GM21528 (cell line): ENCODE results near the gene ANTXR2.
"Not testable (repeated sequence)": the region's sequence is repeated elsewhere in the genome, so short reads cannot be mapped to it uniquely, and the experiment has no call there.

Experiments
- ATAC-seq: cut with Tn5 transposase; IDR thresholded peaks from one replicate; pipeline ENCODE4 v1.9.1; 2021; ENCODE audit warnings: mild to moderate bottlenecking, moderate library complexity; ENCODE audit not compliant: unreplicated experiment, low FRiP score

ANTXR2 gene

DNA sequence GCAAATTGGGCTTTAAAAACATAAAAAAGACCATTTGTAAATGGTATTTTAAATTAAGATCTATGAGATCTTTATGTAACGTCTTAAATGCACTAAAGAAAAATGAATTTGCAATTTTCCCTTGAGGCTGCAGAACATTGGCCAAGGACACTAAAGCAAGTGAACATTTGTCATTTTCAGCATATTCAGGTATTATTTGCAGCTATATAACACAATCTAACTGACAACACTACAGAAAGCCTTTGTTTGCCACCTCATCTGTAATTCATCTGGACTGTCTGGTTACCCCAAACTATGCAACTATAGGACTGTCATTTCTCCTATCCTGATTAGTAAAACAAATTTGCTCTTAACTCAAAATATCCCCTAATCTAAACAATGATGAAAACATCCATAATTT is 74.8 kb downstream of the ANTXR2 start:
- ATAC-seq = no peak

DNA sequence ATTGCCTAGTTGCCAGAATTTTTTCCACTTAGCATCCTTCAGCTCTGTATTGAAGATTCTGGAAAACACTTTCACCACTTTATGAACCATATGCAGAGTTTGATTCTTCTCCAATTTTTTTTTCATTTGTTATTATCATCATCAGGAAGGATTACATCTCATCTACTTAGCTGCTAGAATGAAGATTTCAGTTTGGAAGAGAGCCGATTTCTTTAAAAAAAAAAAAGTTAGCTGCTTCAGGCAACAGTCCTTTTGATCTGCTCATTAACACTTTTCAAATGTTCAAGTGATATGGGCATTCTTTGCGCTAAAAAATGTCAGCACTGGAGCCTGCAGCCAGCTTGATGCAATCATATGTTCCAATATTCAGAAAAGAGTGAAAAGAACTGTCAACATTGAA is 76.2 kb downstream of the ANTXR2 start:
- ATAC-seq = no peak

DNA sequence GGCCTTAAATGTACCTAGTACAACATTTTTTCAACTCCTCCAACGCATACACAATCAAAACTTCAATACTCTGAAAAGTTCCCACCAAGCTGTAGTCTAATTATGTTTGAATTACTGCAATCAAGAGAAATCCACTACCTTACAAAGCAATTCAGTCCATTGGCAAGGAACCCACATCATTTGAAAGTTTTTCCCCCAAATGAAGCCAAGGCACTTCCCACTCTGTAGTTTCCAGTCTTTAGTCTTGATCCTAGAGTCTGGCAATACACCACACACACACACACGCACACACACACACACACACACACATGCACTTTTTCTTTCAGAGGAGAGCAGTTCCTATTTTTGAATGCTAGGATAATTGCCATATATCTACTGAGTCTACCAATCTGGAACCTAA is 79.6 kb downstream of the ANTXR2 start:
- ATAC-seq = no peak

DNA sequence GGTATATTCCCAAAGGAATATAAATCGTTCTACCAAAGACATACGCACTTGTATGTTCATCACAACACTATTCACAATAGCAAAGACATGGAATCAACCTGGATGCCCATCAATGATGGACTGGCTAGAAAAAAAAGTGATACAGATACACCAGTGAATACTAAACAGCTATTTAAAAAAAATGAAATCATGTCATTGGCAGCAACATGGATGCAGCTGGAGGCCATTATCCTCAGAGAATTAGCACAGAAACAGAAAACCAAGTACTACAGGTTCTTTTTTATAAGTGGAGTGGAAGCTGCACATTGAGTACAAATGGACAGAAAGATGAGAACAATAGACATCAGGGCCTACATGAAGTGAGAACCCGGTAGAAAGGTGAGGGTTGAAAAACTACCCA is 81.4 kb downstream of the ANTXR2 start:
- ATAC-seq = no peak

DNA sequence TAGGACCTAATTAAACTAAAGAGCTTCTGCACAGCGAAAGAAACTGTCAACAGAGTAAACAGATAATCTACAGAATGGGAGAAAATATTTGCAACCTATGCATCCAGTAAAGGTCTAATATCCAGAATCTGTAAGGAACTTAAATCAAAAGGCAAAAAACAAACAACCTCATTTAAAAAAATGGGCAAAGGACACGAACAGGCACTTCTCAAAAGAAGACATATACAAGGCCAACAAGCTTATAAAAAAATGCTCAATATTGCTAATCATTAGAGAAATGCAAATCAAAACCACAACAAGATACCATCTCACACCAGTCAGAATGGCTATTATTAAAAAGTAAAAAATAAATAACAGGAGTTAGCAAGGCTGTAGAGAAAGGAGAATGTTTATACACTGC is 81.9 kb downstream of the ANTXR2 start:
- not testable (repeated sequence) for ATAC-seq

DNA sequence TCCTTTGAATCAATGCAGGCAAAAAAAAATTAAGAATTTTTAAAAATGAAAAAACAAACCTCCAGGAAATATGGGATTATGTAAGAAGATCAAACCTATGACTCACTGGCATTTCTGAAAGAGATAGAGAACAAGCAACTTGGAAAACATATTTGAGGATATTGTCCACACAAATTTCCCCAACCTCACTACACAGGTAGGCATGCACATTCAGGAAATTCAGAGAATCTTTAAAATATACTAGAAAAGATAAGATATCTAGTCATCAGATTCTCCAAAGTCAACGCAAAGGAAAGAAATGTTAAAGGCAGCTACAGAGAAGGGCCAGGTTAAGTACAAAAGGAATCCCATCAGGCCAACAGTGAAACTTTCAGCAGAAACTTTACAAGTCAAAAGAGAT is 85.6 kb downstream of the ANTXR2 start:
- no peak for ATAC-seq

DNA sequence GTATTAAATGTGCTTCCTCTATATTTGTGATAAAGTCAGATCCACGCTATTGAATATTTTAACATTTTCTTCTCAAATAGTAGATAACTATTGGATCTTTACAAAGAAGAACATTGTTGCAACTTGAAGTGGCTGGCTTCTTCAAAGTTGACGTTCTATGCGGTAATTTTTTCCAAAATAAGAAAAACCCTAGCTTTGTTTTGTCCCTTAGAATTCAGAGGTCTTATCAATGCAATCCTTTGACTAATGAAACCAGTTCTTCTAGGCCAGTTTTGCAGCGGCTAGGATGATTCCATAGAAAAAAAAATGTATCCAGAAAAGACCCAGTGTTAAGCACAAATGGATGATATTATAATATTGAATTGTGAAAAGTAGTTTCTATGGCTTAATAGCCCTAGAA is 89.6 kb downstream of the ANTXR2 start:
- ATAC-seq = no peak

DNA sequence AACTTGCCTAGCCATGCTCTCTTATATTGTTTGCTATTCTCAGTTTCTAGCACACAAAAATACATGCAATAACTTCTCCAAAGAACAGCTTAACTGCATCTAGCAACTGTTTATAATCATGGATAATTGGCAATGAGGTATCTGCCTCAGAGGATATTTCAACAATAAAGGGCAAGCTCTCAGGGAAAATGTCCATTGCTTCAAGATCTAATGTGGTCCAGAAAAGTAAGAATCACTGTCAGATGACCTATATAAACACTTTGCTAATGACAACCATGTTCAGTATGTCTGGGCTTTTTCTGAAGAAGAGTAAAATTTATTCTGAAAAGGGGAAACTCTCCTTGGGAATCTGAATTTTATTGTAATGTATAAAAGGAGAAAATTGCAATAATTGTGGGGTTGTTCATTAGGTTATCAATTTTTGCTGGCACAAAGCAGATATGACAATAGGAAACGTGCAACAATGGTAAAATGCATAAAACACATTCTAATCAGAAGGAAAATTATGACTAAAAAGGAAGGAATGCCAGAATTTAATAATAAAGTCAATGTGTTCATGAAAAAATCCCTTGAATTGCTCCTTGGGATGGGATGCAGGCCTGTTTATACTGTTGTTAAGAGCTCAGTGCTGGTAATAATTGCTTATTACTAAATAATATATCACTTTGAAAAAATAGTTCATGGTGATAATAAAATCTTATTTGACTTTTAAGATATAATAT is 90.3 kb downstream of the ANTXR2 start:
- ATAC-seq = no peak

DNA sequence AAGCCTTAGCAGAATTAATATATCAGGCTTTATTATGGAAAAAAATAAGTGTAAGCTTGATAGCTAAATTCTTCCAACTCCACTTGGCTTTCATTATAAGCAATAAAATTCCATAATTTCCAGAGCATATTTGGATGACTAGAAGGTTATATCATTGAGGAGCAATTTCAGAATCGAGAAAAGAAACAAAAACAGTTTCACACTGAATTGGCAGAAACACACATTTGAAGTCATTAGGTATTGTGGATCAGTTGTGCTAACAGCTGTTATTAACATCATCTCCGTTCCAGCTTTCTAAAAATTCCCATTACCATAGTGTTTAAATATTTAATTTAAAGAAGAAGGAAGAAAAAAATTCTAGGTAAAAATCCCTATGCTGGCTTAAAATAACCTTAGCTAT is 92.6 kb downstream of the ANTXR2 start:
- no peak for ATAC-seq

DNA sequence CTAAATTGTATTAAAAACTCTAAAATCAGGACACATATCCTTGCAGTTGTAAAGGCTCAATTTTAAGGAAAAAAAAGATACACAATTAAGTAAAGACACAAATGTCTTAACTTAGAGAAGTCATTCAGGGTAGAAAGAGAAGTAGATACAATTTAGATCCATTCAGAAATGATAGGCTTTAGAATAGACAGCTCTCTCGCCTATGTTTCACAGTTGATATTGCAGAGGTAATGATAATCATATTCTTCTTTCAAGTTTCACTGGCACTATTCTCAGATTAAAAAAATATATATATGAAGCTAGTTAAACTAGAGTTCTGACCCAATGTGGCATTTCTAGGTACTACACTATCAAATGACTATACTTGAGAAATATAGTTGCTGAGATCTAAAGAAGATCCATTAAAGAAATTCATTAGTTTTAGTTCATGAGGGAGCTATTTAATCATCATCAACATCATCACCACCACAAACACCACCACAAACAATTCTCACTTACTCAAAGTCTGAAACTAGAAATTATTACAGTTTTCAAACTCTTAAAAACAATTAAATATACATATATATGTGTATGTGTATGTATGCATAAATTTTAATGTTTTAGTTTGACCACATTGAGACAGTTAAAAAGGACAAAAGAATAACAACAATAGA is 93.1 kb downstream of the ANTXR2 start:
- ATAC-seq = no peak

DNA sequence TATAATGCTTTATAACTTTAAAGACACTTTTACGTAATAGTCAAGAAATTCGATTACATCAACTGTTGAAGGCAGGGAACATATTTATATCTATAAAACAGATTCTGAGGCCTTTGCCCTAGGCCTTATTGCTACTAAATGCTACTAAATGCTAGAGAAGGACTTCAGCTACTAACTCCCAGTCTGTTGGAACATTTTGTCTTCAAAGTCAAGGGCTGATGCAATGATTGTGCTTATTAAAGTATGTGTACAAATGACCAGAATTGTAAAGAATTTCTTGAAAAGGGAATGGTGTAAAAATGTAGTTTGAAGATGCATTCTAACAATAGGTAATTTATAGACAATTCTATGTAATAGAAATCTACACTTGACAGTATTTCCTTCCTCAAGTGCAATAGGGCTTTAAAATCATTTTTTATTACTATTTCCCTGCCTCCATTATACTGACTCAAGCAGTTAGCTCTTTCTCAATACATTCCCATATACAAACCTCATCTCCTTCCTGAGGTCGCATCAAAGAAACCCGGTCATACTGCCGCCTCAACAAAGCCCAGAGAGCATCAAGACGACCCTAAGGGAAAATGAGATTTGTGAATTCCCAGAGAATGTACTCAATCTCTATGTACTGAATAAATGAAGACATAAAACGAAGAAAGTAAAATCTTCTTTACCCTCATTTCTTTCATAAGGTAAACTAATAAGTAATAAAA is 95.7 kb downstream of the ANTXR2 start:
- ATAC-seq = no peak

DNA sequence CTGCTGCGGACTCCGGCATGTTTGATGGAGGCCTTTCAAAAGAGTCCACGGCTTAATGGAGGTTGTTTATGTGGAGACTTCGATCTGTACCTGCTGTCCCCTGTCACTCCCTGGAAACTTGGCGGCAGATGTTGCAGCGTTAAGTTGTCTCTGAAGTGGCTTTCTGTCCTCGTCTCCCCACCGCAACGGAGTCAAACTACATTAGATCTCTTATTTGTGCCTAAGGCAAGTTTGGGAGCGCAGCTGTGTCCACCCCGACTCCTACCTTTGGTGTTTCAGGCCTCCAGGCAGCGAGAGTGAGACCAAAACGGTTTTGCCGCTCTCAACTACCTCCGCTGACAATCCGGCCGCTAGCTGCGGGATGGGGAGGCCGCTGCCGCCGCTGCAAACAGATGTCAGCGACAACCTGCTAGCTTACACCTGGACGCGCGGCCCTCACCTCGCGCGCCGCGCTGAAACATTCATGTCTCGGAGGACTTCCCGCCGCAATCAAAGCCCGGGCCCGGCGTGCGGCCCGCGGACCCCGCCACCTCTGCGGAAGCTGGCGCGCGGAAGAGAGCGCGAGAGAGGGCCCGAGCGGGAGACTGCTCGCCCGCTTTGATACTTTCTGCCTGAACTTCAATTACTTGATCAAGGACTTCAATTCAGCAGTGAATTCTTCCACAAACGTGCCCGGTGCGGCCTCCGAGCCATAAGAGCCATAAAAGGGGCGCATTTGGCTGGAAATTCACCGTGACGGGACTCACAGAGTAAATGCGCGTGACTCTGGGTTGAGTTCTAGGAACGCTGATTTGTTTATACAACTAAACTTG is 108.4 kb downstream of the ANTXR2 start:
- no peak for ATAC-seq

DNA sequence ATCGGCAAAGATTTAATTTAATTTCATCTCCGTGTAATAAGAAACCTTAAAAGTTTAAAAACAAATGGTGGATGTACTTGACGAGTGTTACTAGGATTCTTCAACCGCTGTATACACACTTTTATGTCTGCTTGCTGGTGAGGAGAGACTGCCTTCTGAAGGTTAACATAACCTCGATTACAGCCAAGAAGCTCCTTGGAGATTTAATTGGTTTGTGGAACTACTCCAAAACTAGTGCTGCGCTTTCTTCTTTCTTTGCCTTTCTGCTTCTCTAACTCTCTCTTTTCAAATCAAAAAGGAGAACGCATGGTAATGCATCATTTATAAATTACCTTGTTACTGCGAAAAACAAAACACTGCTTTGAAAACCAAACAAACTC is 109.0 kb downstream of the ANTXR2 start:
- no peak for ATAC-seq

DNA sequence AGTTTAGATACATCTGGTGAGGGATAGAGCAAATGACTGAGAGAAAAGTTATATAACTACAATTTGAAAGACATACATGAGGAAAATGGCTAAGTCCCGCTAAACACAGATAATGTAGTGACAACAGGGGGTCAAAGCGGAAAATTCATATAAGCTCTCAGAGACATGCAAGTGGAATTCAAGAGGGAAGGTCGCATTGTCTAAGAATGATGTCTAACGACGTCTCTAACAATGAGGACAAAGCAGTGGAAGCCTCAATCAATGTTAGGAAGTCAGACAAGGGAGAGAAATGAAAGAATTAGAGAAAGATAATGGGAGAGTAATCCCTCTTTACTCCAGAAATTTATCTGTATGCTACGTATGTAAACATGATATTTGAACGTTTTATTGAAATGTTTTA is 113.4 kb downstream of the ANTXR2 start:
- no peak for ATAC-seq

DNA sequence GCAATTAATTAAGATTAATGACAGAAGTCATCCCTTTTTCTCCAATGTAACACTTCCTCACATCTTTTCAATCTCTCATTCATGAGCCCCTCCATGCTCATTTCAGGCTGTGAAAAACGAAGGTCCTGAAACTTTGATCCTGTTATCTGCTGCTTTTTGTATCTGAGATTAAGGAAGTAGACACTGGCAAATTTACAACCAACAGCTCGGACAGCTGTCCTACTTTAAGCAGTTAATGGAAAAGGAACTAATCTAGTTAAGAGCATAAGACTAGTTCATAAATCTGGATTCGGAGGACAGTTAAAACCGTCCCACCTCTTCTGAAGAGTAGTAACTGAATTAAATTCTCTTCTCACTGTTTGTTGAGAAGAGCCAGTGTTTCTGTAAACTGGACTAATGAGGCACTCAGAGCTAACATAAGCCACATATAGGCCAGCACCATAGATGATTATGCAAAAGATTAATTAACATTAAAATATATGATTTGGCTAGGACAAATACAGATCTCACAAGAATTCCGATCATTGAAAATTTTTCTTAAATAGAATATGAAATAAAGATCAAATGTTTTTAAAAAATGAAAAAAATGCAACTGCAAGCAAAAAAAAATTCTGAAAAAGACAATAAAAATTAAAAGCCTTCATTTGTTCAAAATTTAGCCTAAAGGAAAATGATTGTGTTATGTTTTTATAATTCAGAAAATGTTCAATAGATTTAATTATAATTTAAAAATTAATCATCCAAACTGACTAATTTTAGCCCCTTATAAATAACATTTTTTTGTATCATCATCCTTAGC is 114.4 kb downstream of the ANTXR2 start:
- no peak for ATAC-seq

DNA sequence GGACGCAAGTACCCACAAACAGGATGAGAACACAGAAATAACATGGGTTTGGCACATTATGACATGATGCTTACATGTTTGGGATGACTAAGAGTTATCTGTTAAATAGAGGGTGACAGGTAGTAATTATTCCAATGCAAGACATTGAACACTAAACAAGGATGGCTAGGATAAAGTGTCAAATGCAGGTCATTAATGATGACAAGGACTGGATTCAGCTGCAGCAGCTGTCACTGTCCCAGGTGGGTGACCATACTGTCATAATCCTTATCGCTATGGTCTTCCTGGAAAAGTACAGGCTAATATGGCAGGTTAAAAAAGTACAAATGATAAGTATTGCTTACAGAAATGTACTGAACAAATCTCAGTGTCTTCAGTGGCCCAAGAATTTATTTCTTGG is 123.9 kb downstream of the ANTXR2 start:
- no peak for ATAC-seq

DNA sequence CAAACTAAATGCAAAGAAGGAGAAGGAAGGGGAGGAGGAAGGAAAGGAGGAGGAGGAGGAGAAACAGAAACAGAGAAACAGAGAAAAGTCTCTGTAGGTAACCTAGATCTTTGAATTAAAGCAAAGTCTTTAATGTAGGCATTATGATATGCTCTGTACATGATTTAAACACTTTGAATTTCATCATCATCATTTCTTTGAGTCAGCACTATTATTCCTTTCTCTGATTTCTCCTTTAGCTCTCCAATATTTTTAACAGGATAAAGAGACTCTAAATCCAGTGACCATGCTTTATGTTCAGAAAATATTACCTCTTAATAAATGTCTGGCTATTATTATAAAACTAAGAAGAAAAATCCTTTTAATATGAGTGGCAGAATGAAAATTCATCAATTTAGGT is 124.3 kb downstream of the ANTXR2 start:
- no peak for ATAC-seq

DNA sequence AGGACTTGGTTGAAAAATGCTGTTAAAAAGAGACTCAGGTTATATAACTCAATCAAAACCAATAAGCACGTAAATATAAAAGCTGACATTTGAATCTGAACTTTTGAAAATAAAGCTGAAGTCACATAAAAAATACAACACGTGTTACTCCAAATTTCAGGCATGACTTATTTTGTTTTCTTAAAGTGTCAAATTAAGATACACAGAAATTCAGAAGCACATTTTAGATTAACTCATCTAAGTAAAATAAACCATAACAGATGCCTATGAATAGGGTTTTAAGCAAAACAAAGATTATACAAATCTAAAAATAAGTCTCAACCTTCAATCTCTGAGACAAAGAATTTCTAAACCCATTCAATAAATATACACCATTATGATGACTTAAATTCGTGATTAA is 124.8 kb downstream of the ANTXR2 start:
- ATAC-seq = no peak

DNA sequence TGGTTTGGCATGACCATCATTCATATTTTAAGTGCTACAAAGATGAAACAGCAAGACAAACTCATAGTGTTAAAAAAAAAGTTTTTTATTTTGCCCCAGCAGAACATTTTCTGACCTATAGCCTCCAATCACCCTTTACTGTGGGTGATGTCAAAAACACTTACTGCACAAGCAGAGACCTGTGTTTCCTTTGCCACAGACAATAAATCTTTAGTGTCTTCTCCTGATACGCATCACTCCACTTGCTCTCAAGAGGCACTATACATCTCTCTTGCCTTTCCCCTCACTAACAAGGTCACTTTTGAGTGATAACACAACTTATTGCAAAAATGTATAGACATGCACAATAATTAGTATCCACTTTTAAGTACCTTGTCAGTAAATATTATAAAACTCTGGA is 125.6 kb downstream of the ANTXR2 start:
- ATAC-seq = no peak

DNA sequence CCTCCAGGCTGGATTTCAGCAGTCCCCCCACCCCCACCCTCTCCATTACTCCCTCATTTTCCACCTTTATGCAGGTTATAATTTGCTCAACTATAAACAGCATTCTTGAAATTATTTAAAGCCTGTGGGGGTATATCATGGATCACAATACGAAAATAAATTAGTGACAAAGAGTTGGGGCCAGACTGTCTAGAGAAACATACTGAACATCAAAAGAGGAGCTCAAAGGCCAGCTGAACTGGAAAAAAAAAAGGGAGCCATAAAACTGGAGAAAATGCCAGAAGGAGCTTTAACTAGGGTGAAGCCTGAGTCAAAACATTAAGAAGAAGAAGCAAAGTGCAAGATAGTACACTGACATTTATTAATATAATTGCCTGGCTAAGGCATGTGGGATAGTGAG is 137.8 kb downstream of the ANTXR2 start:
- no peak for ATAC-seq
